ENCODE results near the gene TICAM2. TPM values are rescaled to one million over a fixed set of nuclear protein-coding genes. Genes with fewer than 3 reads are reported as not detected.

The TICAM2 gene
- total and polyA plus RNA-seq, 7 experiments from 2014 or later = 0.14 to 3.7 (median 1.8) TPM

GRCh38 chr5:115579747-115580173 is 22.5 kb downstream of the TICAM2 start:
- no peak for ATAC-seq
- Mint-ChIP-seq H3K4me3 (no peak overlapping the region), H3K9me3 (peaks cover 0 to 4% (median 0%) of the 10 kb centered on the region in 11 donors), H3K27ac (no peak overlapping the region), H3K27me3 (peaks cover 0 to 4% (median 0%) of the 10 kb centered on the region in 5 donors), H3K4me1 (no peaks in the 10 kb centered on the region), H3K36me3 (peaks cover 0 to 14% (median 9%) of the 10 kb centered on the region in 5 donors)
- Histone ChIP-seq H3K27ac (ENCODE audit: low read depth, low read length) (no peak overlapping the region), H3K27me3 (ENCODE audit: control insufficient read depth in 2 of 2, insufficient read depth in 2 of 2, low read length in 2 of 2) (no peaks in the 10 kb centered on the region), H3K4me1 (ENCODE audit: control insufficient read depth in 2 of 2, insufficient read depth in 2 of 2, low read length in 2 of 2) (no peaks in the 10 kb centered on the region), H3K36me3 (ENCODE audit: control insufficient read depth in 2 of 3, insufficient read depth in 3 of 3, low read length in 3 of 3) (no peaks in the 10 kb centered on the region), H3K9me3 (ENCODE audit: control insufficient read depth in 2 of 3, low read length in 3 of 3) (no peaks in the 10 kb centered on the region), H3K4me3 (ENCODE audit: low read length) (no peak overlapping the region)
- intact Hi-C loops (cut with micrococcal nuclease) = loop anchor here in 1 of 2 donors (10.0 kb wide), 1 partner anchor 195 kb away; no protein-coding TSS in a partner anchor
- POLR2A ChIA-PET = no interaction called here
- CTCF ChIA-PET = no interaction called here
- no peak for DNase-seq

GRCh38 chr5:115579216-115579615 is 23.1 kb downstream of the TICAM2 start:
- Mint-ChIP-seq H3K27me3 (peaks cover 0 to 6% (median 2%) of the 10 kb centered on the region in 5 donors), H3K4me1 (peaks cover 0 to 2% (median 0%) of the 10 kb centered on the region in 7 donors), H3K36me3 (peaks cover 0 to 14% (median 9%) of the 10 kb centered on the region in 5 donors), H3K9me3 (peaks cover 0 to 4% (median 0%) of the 10 kb centered on the region in 11 donors), H3K4me3 (no peak overlapping the region), H3K27ac (no peak overlapping the region)
- CTCF ChIA-PET = interaction anchor here (12.9 kb wide), 1 partner anchor 271 kb away, joined by 159 read pairs; no protein-coding TSS in a partner anchor
- no peak overlapping the region for H3K27ac ChIP-seq (ENCODE audit: low read depth, low read length)
- no peak for DNase-seq
- no peak overlapping the region for H3K4me3 ChIP-seq (ENCODE audit: low read length)
- intact Hi-C loops (cut with micrococcal nuclease) = loop anchor here in 1 of 2 donors (10.0 kb wide), 1 partner anchor 194 kb away; no protein-coding TSS in a partner anchor
- no peaks in the 10 kb centered on the region for H3K4me1 ChIP-seq (ENCODE audit: control insufficient read depth in 2 of 2, insufficient read depth in 2 of 2, low read length in 2 of 2)
- no peaks in the 10 kb centered on the region for H3K9me3 ChIP-seq (ENCODE audit: control insufficient read depth in 2 of 3, low read length in 3 of 3)
- H3K27me3 ChIP-seq (ENCODE audit: control insufficient read depth in 2 of 2, insufficient read depth in 2 of 2, low read length in 2 of 2) = no peaks in the 10 kb centered on the region
- H3K36me3 ChIP-seq (ENCODE audit: control insufficient read depth in 2 of 3, insufficient read depth in 3 of 3, low read length in 3 of 3) = no peaks in the 10 kb centered on the region
- ATAC-seq = no peak
- POLR2A ChIA-PET = no interaction called here

- Mint-ChIP-seq H3K4me3 (no peak overlapping the region), H3K27me3 (peaks cover 0 to 6% (median 4%) of the 10 kb centered on the region in 5 donors), H3K27ac (no peak overlapping the region), H3K4me1 (peaks cover 0 to 2% (median 0%) of the 10 kb centered on the region in 7 donors), H3K9me3 (peaks cover 0 to 4% (median 0%) of the 10 kb centered on the region in 11 donors), H3K36me3 (peaks cover 0 to 14% (median 9%) of the 10 kb centered on the region in 5 donors)
- H3K4me3 ChIP-seq (ENCODE audit: low read length) = no peak overlapping the region
- H3K4me1 ChIP-seq (ENCODE audit: control insufficient read depth in 2 of 2, insufficient read depth in 2 of 2, low read length in 2 of 2) = no peaks in the 10 kb centered on the region
- no peaks in the 10 kb centered on the region for H3K36me3 ChIP-seq (ENCODE audit: control insufficient read depth in 2 of 3, insufficient read depth in 3 of 3, low read length in 3 of 3)
- ChIA-PET POLR2A (no interaction called here), CTCF (interaction anchor here (12.9 kb wide), 1 partner anchor 270 kb away, joined by 159 read pairs; no protein-coding TSS in a partner anchor)
- ATAC-seq (no peak), DNase-seq (no peak)
- no peak overlapping the region for H3K27ac ChIP-seq (ENCODE audit: low read depth, low read length)
- intact Hi-C loops (cut with micrococcal nuclease) = loop anchor here in 1 of 2 donors (10.0 kb wide), 1 partner anchor 194 kb away; no protein-coding TSS in a partner anchor
- H3K27me3 ChIP-seq (ENCODE audit: control insufficient read depth in 2 of 2, insufficient read depth in 2 of 2, low read length in 2 of 2) = no peaks in the 10 kb centered on the region
- H3K9me3 ChIP-seq (ENCODE audit: control insufficient read depth in 2 of 3, low read length in 3 of 3) = no peaks in the 10 kb centered on the region
These were observed 23.6 kb downstream of the TICAM2 start for GRCh38 chr5:115578657-115579056.

DNA sequence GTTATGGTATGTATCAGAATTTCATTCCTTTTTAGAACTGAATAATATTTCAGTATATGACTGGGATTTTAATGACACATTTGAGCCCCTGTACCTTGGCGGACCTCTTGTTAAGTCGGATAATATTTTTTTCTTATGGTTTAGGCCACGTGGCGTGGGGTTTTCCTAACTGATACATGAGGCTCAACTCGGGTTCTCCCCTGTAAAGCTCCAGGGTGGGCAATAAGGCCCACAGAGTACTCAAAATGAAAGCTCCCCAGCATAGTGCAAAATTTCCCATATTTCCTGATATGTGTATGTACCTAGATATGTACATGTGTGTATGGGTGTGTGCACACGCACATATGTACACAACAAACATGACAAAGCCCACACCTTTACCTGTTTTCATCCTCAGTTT is 24.5 kb downstream of the TICAM2 start:
- intact Hi-C loops (cut with micrococcal nuclease) = loop anchor here in 1 of 2 donors (10.0 kb wide), 1 partner anchor 193 kb away; no protein-coding TSS in a partner anchor

DNA sequence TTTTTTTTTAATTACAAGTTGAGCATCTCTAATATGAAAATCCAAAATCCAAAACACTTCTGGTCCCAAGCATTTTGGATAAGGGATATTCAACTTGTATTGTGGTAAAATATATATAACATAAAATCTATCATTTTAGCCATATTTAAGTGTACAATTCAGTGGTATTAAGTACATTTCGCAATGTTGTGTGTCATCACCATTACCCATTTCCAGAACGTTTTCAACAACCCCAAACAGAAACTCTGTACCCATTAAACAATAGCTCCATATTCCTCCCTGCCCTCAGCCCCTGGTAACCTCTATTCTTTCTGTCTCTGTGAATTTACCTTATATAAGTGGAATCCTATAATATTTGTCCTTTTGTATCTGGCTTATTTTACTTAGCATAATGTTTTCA is 24.9 kb downstream of the TICAM2 start:
- no peak overlapping the region for H3K27ac ChIP-seq (ENCODE audit: low read depth, low read length)
- POLR2A ChIA-PET = interaction anchor here (0.6 kb wide), 1 partner anchor 265 kb away, joined by 4 read pairs; no protein-coding TSS in a partner anchor
- no peak for ATAC-seq
- Mint-ChIP-seq H3K4me3 (no peak overlapping the region), H3K27ac (no peak overlapping the region), H3K36me3 (peaks cover 0 to 14% (median 9%) of the 10 kb centered on the region in 5 donors), H3K27me3 (peaks cover 0 to 10% (median 4%) of the 10 kb centered on the region in 5 donors), H3K9me3 (peaks cover 0 to 4% (median 0%) of the 10 kb centered on the region in 11 donors), H3K4me1 (peaks cover 0 to 2% (median 0%) of the 10 kb centered on the region in 7 donors)
- CTCF ChIA-PET = interaction anchor here (0.7 to 12.9 kb wide), 3 partner anchors 14 to 269 kb away, joined by 3 to 159 read pairs (median 4); no protein-coding TSS in a partner anchor
- H3K9me3 ChIP-seq (ENCODE audit: control insufficient read depth in 2 of 3, low read length in 3 of 3) = no peaks in the 10 kb centered on the region
- H3K27me3 ChIP-seq (ENCODE audit: control insufficient read depth in 2 of 2, insufficient read depth in 2 of 2, low read length in 2 of 2) = no peaks in the 10 kb centered on the region
- no peaks in the 10 kb centered on the region for H3K4me1 ChIP-seq (ENCODE audit: control insufficient read depth in 2 of 2, insufficient read depth in 2 of 2, low read length in 2 of 2)
- H3K36me3 ChIP-seq (ENCODE audit: control insufficient read depth in 2 of 3, insufficient read depth in 3 of 3, low read length in 3 of 3) = no peaks in the 10 kb centered on the region
- intact Hi-C loops (cut with micrococcal nuclease) = loop anchor here in 1 of 2 donors (10.0 kb wide), 1 partner anchor 193 kb away; no protein-coding TSS in a partner anchor
- no peak overlapping the region for H3K4me3 ChIP-seq (ENCODE audit: low read length)
- no peak for DNase-seq

More for the DNA sequence above, 24.5 kb downstream of the TICAM2 start:
- H3K27ac ChIP-seq (ENCODE audit: low read depth, low read length) = no peak overlapping the region
- peaks cover 0 to 14% (median 9%) of the 10 kb centered on the region in 5 donors for H3K36me3 Mint-ChIP-seq
- no peaks in the 10 kb centered on the region for H3K36me3 ChIP-seq (ENCODE audit: control insufficient read depth in 2 of 3, insufficient read depth in 3 of 3, low read length in 3 of 3)
- H3K27ac Mint-ChIP-seq = no peak overlapping the region
- ChIA-PET POLR2A (no interaction called here), CTCF (interaction anchor here (1.4 to 12.9 kb wide), 2 partner anchors 14 to 269 kb away, joined by 4 to 159 read pairs; no protein-coding TSS in a partner anchor)
- peaks cover 0 to 2% (median 0%) of the 10 kb centered on the region in 7 donors for H3K4me1 Mint-ChIP-seq
- DNase-seq = no peak
- H3K9me3 ChIP-seq (ENCODE audit: control insufficient read depth in 2 of 3, low read length in 3 of 3) = no peaks in the 10 kb centered on the region
- peaks cover 0 to 4% (median 0%) of the 10 kb centered on the region in 11 donors for H3K9me3 Mint-ChIP-seq
- peaks cover 0 to 6% (median 4%) of the 10 kb centered on the region in 5 donors for H3K27me3 Mint-ChIP-seq
- H3K27me3 ChIP-seq (ENCODE audit: control insufficient read depth in 2 of 2, insufficient read depth in 2 of 2, low read length in 2 of 2) = no peaks in the 10 kb centered on the region
- H3K4me1 ChIP-seq (ENCODE audit: control insufficient read depth in 2 of 2, insufficient read depth in 2 of 2, low read length in 2 of 2) = no peaks in the 10 kb centered on the region
- H3K4me3 ChIP-seq (ENCODE audit: low read length) = no peak overlapping the region
- no peak for ATAC-seq
- H3K4me3 Mint-ChIP-seq = no peak overlapping the region

DNA sequence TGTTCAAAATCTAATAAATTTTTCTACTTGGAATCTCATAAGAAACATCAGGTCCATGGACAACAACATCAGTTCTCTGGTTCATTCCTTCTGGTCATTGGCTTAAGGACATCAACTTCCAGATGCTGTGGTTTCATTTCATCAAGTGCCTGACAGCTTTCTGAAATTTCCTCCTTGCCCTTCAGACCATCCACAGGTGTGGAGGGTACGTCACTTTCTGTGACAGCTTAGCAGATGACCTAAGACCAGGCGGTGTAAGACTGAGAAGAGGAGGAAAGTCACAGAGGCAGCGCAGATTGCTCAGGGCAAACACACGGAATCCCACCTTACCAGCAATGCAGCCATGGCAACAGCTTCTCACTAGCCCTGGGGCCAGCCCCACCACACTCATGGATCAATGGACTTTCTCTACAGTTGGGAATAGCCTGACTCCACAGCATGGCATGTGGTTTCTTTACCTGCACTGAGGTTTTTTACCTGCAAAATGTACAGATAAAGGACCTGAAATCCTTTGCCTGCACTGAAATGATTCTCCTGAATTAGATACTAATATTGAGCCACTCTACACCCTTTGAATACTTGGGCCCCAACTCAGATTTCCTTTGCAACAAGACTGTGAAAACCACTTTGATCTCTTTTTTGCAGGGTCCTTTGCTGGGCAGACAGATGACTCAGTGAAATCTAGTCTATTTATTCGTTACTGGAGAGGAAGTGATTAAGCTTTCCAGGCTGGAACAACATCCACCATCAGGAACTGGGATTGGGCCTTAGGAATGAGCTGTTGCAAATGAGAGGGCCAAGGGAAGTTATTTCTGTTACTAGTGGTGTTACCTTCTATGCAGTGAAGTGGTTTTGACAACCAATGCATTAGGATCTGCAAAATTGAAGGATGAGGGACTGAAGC is 26.9 kb downstream of the TICAM2 start:
- intact Hi-C loops (cut with micrococcal nuclease) = loop anchor here in 1 of 2 donors (10.0 kb wide), 1 partner anchor 191 kb away; no protein-coding TSS in a partner anchor

More for the DNA sequence above, 26.9 kb downstream of the TICAM2 start:
- no peaks in the 10 kb centered on the region for H3K27me3 ChIP-seq (ENCODE audit: control insufficient read depth in 2 of 2, insufficient read depth in 2 of 2, low read length in 2 of 2)
- H3K36me3 ChIP-seq (ENCODE audit: control insufficient read depth in 2 of 3, insufficient read depth in 3 of 3, low read length in 3 of 3) = no peaks in the 10 kb centered on the region
- Mint-ChIP-seq H3K27ac (no peak overlapping the region), H3K27me3 (peaks cover 0 to 21% (median 4%) of the 10 kb centered on the region in 5 donors), H3K4me1 (peaks cover 0 to 2% (median 0%) of the 10 kb centered on the region in 7 donors), H3K36me3 (peaks cover 0 to 5% (median 2%) of the 10 kb centered on the region in 5 donors), H3K4me3 (no peak overlapping the region), H3K9me3 (peaks cover 0 to 4% (median 0%) of the 10 kb centered on the region in 11 donors)
- H3K9me3 ChIP-seq (ENCODE audit: control insufficient read depth in 2 of 3, low read length in 3 of 3) = no peaks in the 10 kb centered on the region
- H3K27ac ChIP-seq (ENCODE audit: low read depth, low read length) = no peak overlapping the region
- DNase-seq (no peak), ATAC-seq (no peak)
- no peaks in the 10 kb centered on the region for H3K4me1 ChIP-seq (ENCODE audit: control insufficient read depth in 2 of 2, insufficient read depth in 2 of 2, low read length in 2 of 2)
- no peak overlapping the region for H3K4me3 ChIP-seq (ENCODE audit: low read length)
- CTCF ChIA-PET = interaction anchor here (0.7 to 12.9 kb wide), 9 partner anchors 11 to 1963 kb away, joined by 3 to 159 read pairs (median 4); no protein-coding TSS in a partner anchor
- POLR2A ChIA-PET = no interaction called here
